Caco-2 (cell line): Measurements from ENCODE around the gene ZPR1. TPM values are rescaled to one million over a fixed set of nuclear protein-coding genes. Genes with fewer than 3 reads are reported as not detected.
A peak's percentile ranks its signal among the peaks of the same experiment; 100 is the strongest.

Experiments
- BruUV-seq: library from RNA; stranded (reverse); fragments of 400-500 nt; replicated peaks from 2 replicates; lab custom pipeline; 2021; lab: Mats Ljungman, UMichigan
- CTCF ChIA-PET: fragments of 300-600 bp; sonication (Branson Sonifier 250); formaldehyde crosslinking; loops from one replicate; lab custom pipeline; 2022; ENCODE audit warnings: antibody characterized with exemption; lab: Charles Lee
- POLR2A ChIA-PET: fragments of 300-600 bp; sonication (Branson Sonifier 250); formaldehyde crosslinking; loops from one replicate; lab custom pipeline; 2022; ENCODE audit warnings: antibody characterized with exemption; lab: Charles Lee
- DNase-seq, 2 experiments: peaks; one replicate each; pipeline versions ENCODE4 v3.0.0 to v3.0.0-alpha.2; 2020 to 2022
- H3K27me3 ChIP-seq: replicated peaks from 2 replicates; pipeline ENCODE4 v1.6.0; 2011; ENCODE audit warnings: low read length; ENCODE audit not compliant: control insufficient read depth, insufficient read depth
- H3K36me3 ChIP-seq: 2 replicates; pipeline ENCODE4 v1.5.1; 2011; ENCODE audit warnings: low read length; ENCODE audit not compliant: control insufficient read depth, insufficient read depth
- H3K4me1 ChIP-seq: fragments of 250-450 bp; sonication (Bioruptor Pico); 2 replicates; pipeline ENCODE4 v1.5.1; 2020; ENCODE audit warnings: mild to moderate bottlenecking
- H3K4me3 ChIP-seq: 2 replicates; pipeline ENCODE4 v1.5.1; 2011; ENCODE audit warnings: low read depth, mild to moderate bottlenecking, control low read depth, low read length
- H3K9me3 ChIP-seq: fragments of 250-450 bp; sonication (Bioruptor Pico); 2 replicates; pipeline ENCODE4 v1.5.1; 2020; ENCODE audit warnings: mild to moderate bottlenecking, moderate library complexity
- H3K27ac Mint-ChIP-seq: one replicate; pipeline ENCODE4 v1.8.0; 2022; ENCODE audit warnings: mixed read lengths; ENCODE audit not compliant: unreplicated experiment
- H3K27me3 Mint-ChIP-seq: one replicate; pipeline ENCODE4 v1.8.0; 2022; ENCODE audit warnings: mixed read lengths; ENCODE audit not compliant: insufficient read depth, unreplicated experiment
- H3K36me3 Mint-ChIP-seq: one replicate; pipeline ENCODE4 v1.8.0; 2022; ENCODE audit warnings: mild to moderate bottlenecking, mixed read lengths; ENCODE audit not compliant: insufficient read depth, unreplicated experiment
- H3K4me1 Mint-ChIP-seq: one replicate; pipeline ENCODE4 v1.8.0; 2022; ENCODE audit warnings: low read depth, mixed read lengths; ENCODE audit not compliant: unreplicated experiment
- H3K4me3 Mint-ChIP-seq: one replicate; pipeline ENCODE4 v1.8.0; 2022; ENCODE audit warnings: mild to moderate bottlenecking, moderate library complexity, mixed read lengths; ENCODE audit not compliant: unreplicated experiment
- H3K9me3 Mint-ChIP-seq: one replicate; pipeline ENCODE4 v1.8.0; 2022; ENCODE audit warnings: mixed read lengths; ENCODE audit not compliant: unreplicated experiment
- intact Hi-C: fragments of 100-400 bp; cut with micrococcal nuclease; formaldehyde crosslinking; loops from one replicate; pipeline ENCODE4 v1.10.0; 2022; ENCODE audit not compliant: unreplicated experiment
- total RNA-seq: library from RNA; stranded (reverse); gene quantifications from 2 replicates; pipeline ENCODE4 v1.2.3, GENCODE V29; 2022
- TF ChIP-seq, protein P1 (sequence below), 2 experiments: fragments of 200-600 bp in 1 of 2; IDR thresholded peaks; 1 replicate in 1 of 2; 2 replicates in 1 of 2; pipeline versions ENCODE4 v1.5.1 to v1.8.0; 2011 to 2022; ENCODE audit warnings: antibody characterized with exemption in 1 of 2, control low read depth in 1 of 2, inconsistent platforms in 1 of 2, low read depth in 1 of 2, low read length in 1 of 2, mild to moderate bottlenecking in 1 of 2, moderate library complexity in 1 of 2; ENCODE audit not compliant: insufficient read depth in 1 of 2, severe bottlenecking in 1 of 2, unreplicated experiment in 1 of 2

Gene ZPR1
- total RNA-seq, 1 experiment from 2014 or later = 194 TPM

DNA sequence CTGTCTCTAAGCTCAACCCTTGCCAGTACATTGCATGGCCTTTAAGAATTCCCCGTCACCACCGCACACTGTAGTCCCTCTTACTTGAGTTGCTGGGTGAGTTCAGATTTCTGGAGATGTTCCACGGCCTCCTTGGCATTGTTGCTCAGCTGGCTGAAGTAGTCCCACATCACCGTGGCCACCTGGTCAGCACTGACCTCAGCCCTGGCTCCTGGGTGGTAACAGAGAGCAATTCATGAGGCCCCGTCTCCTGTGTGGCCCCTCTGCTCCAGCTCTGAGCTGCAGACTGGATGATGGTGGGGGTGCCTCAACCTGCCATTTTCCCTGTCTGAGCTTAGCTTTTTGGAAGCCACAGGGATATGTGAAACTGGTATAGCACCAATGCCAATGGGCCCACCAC is 34.8 kb upstream of the ZPR1 start:
- no peaks in the 10 kb centered on the region for H3K36me3 ChIP-seq
- no peaks in the 10 kb centered on the region for H3K27me3 Mint-ChIP-seq
- ChIA-PET POLR2A (interaction anchor here (1.1 kb wide), 1 partner anchor 14 kb away, joined by 3 read pairs; no protein-coding TSS in a partner anchor), CTCF (interaction anchor here (0.6 to 1.7 kb wide), 3 partner anchors 13 to 31 kb away, joined by 5 to 8 read pairs (median 6); partner anchors contain the start of gene APOA5)
- no peak for DNase-seq
- no peaks in the 10 kb centered on the region for H3K36me3 Mint-ChIP-seq
- H3K4me3 Mint-ChIP-seq = no peak overlapping the region
- H3K9me3 ChIP-seq = no peaks in the 10 kb centered on the region
- TF ChIP-seq, protein P1, sequence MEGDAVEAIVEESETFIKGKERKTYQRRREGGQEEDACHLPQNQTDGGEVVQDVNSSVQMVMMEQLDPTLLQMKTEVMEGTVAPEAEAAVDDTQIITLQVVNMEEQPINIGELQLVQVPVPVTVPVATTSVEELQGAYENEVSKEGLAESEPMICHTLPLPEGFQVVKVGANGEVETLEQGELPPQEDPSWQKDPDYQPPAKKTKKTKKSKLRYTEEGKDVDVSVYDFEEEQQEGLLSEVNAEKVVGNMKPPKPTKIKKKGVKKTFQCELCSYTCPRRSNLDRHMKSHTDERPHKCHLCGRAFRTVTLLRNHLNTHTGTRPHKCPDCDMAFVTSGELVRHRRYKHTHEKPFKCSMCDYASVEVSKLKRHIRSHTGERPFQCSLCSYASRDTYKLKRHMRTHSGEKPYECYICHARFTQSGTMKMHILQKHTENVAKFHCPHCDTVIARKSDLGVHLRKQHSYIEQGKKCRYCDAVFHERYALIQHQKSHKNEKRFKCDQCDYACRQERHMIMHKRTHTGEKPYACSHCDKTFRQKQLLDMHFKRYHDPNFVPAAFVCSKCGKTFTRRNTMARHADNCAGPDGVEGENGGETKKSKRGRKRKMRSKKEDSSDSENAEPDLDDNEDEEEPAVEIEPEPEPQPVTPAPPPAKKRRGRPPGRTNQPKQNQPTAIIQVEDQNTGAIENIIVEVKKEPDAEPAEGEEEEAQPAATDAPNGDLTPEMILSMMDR (IDR thresholded peaks at IDR 0.05; ENCODE audit: insufficient read depth in 1 of 2, low read depth in 1 of 2, low read length in 1 of 2, severe bottlenecking in 1 of 2, unreplicated experiment in 1 of 2) = no peak
- no peak overlapping the region for H3K4me3 ChIP-seq
- H3K9me3 Mint-ChIP-seq = no peaks in the 10 kb centered on the region
- intact Hi-C loops = no loop called here
- no TSS peak for BruUV-seq
- H3K27ac Mint-ChIP-seq = peak overlapping the region; percentile 71
- no peaks in the 10 kb centered on the region for H3K27me3 ChIP-seq
- peaks cover 46% of the 10 kb centered on the region for H3K4me1 ChIP-seq
- peaks cover 37% of the 10 kb centered on the region for H3K4me1 Mint-ChIP-seq

DNA sequence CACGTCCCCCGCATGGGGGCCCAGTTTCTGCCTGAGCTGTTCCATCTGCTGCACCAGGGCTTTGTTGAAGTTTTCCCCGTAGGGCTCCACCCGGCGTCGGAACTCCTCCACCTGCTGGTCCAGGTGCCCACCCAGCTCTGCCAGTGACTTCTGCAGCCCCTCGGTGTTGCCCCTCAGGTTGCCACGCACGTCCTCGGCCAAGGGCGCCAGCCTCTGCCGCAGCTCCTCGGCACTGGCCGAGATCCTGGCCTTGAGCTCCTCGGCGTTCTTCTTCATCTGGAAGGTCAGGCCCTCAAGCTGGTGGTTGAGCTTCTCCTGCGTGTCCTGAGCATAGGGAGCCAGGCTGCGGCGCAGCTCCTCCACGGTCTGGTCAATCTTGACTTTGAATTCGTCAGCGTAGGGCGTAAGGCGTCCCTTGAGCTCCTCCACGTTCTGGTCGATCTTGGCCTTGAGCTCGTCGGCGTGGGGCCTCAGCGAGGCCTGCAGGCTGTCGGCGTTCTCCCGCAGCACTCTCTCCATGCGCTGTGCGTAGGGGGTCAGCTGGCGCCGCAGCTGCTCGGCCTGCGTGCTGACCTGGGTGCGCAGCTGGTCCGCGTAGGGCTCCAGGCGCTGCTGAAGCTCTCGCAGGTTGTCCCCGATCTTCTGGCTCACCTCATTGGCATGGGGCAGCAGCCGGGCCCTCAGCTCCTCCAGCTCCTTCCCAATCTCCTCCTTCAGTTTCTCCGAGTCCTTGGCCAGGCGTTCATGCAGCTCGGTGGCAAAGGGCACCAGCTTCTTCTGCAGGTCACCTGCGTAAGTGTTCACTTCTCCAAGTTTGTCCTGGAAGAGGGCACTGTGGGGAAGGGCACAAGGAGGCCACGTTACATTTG is 33.5 kb upstream of the ZPR1 start:
- H3K36me3 Mint-ChIP-seq = no peaks in the 10 kb centered on the region
- H3K9me3 Mint-ChIP-seq = no peaks in the 10 kb centered on the region
- TF ChIP-seq, protein P1 (IDR thresholded peaks at IDR 0.05; ENCODE audit: insufficient read depth in 1 of 2, low read depth in 1 of 2, low read length in 1 of 2, severe bottlenecking in 1 of 2, unreplicated experiment in 1 of 2) = no peak
- no peaks in the 10 kb centered on the region for H3K27me3 Mint-ChIP-seq
- H3K9me3 ChIP-seq = no peaks in the 10 kb centered on the region
- no peaks in the 10 kb centered on the region for H3K36me3 ChIP-seq
- peaks cover 36% of the 10 kb centered on the region for H3K4me1 ChIP-seq
- no peak for DNase-seq
- no peak overlapping the region for H3K4me3 ChIP-seq
- no TSS peak for BruUV-seq
- peaks cover 25% of the 10 kb centered on the region for H3K4me1 Mint-ChIP-seq
- ChIA-PET POLR2A (interaction anchor here (0.8 to 1.3 kb wide), 2 partner anchors 8 to 357 kb away, joined by 3 read pairs; partner anchors contain the start of genes APOC3 and SIDT2), CTCF (interaction anchor here (0.5 to 0.8 kb wide), 2 partner anchors 11 to 15 kb away, joined by 4 read pairs; no protein-coding TSS in a partner anchor)
- intact Hi-C loops = no loop called here
- no peaks in the 10 kb centered on the region for H3K27me3 ChIP-seq
- no peak overlapping the region for H3K27ac Mint-ChIP-seq
- H3K4me3 Mint-ChIP-seq = no peak overlapping the region

DNA sequence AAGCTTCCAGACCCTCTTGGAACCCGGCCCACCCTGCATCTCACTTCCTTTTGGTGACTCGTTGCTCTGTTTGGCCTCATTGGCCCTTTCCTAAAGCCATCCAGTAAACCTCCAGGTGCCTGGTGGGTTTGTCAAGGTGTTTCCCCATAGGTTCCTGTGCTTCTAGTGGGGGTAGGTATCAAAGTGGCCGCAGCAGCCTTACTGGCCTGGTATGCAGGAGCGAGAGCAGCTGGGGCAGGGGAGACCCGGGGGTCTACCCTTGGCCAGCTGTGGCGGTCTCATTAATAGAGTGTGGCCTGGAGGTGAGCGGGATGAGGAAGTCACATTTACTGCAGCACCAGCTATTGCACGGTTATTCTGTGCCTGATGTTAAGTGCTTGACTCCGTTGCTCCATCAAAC is 31.2 kb upstream of the ZPR1 start:
- POLR2A ChIA-PET = no interaction called here
- Histone ChIP-seq H3K4me1 (peaks cover 36% of the 10 kb centered on the region), H3K9me3 (no peaks in the 10 kb centered on the region), H3K27me3 (no peaks in the 10 kb centered on the region), H3K36me3 (no peaks in the 10 kb centered on the region), H3K4me3 (no peak overlapping the region)
- BruUV-seq = no TSS peak
- no peak overlapping the region for H3K27ac Mint-ChIP-seq
- CTCF ChIA-PET = interaction anchor here (0.8 kb wide), 1 partner anchor 86 kb away, joined by 3 read pairs; no protein-coding TSS in a partner anchor
- no peaks in the 10 kb centered on the region for H3K27me3 Mint-ChIP-seq
- H3K4me3 Mint-ChIP-seq = no peak overlapping the region
- intact Hi-C loops = no loop called here
- no peaks in the 10 kb centered on the region for H3K9me3 Mint-ChIP-seq
- peaks cover 32% of the 10 kb centered on the region for H3K4me1 Mint-ChIP-seq
- DNase-seq = no peak
- peaks cover 6% of the 10 kb centered on the region for H3K36me3 Mint-ChIP-seq
- TF ChIP-seq, protein P1 (IDR thresholded peaks at IDR 0.05; ENCODE audit: insufficient read depth in 1 of 2, low read depth in 1 of 2, low read length in 1 of 2, severe bottlenecking in 1 of 2, unreplicated experiment in 1 of 2) = no peak
